K562 (cell line): Measurements from ENCODE around the gene AHI1. TPM values are rescaled to one million over a fixed set of nuclear protein-coding genes. Genes with fewer than 3 reads are reported as not detected.
A peak's percentile ranks its signal among the peaks of the same experiment; 100 is the strongest.

Source experiments
- ARHGAP35 ChIP-seq: fragments of 450-650 bp; IDR thresholded peaks from 2 replicates; pipeline ENCODE4 v1.6.1; 2018; ENCODE audit not compliant: partially characterized antibody
- ASH1L ChIP-seq: fragments of 450-650 bp; IDR thresholded peaks from 2 replicates; pipeline ENCODE4 v1.6.1; 2018; ENCODE audit warnings: borderline replicate concordance, mild to moderate bottlenecking, low read depth; ENCODE audit not compliant: partially characterized antibody
- HDAC1 ChIP-seq, 2 experiments: fragments of 450-650 bp; IDR thresholded peaks; 2 replicates each; pipeline ENCODE4 v1.6.1; 2016 to 2017; ENCODE audit warnings: inconsistent platforms in 1 of 2, mild to moderate bottlenecking in 1 of 2, moderate library complexity in 1 of 2
- HDGF ChIP-seq: fragments of 450-650 bp; IDR thresholded peaks from 2 replicates; pipeline ENCODE4 v1.6.1; 2016
- JUND ChIP-seq, 2 experiments: IDR thresholded peaks; 2 replicates in 1 of 2; 3 replicates in 1 of 2; pipeline ENCODE4 v1.6.1; 2011; ENCODE audit warnings: borderline replicate concordance in 2 of 2, low read depth in 2 of 2, low read length in 2 of 2, improper control_type of control experiment in 1 of 2, missing biosample characterization in 1 of 2, missing genetic modification characterization in 1 of 2, missing genetic modification reagents in 1 of 2
- MEF2A ChIP-seq: IDR thresholded peaks from 2 replicates; pipeline ENCODE4 v1.6.1; 2011; ENCODE audit warnings: low read depth, mild to moderate bottlenecking, low read length, moderate library complexity; ENCODE audit not compliant: control insufficient read depth
- MYNN ChIP-seq, 2 experiments: sonication (generic); formaldehyde crosslinking in 1 of 2; IDR thresholded peaks; 2 replicates each; pipeline versions ENCODE4 v1.5.0 to v1.6.1; 2016 to 2020; ENCODE audit warnings: antibody characterized with exemption in 1 of 2, missing genetic modification reagents in 1 of 2
- NR2C1 ChIP-seq, 2 experiments: fragments of 450-650 bp; IDR thresholded peaks; 2 replicates each; pipeline ENCODE4 v1.6.1; 2017; ENCODE audit warnings: mild to moderate bottlenecking in 2 of 2, antibody characterized with exemption in 1 of 2, inconsistent platforms in 1 of 2, missing compliant biosample characterization in 1 of 2, missing genetic modification characterization in 1 of 2
- PPARD ChIP-seq: fragments of 250-450 bp; sonication (Bioruptor Pico); IDR thresholded peaks from 2 replicates; pipeline ENCODE4 v1.8.0; 2022; ENCODE audit warnings: inconsistent platforms, mild to moderate bottlenecking, moderate library complexity
- PREB ChIP-seq: sonication (generic); formaldehyde crosslinking; IDR thresholded peaks from 2 replicates; pipeline ENCODE4 v1.8.1; 2023; ENCODE audit warnings: mild to moderate bottlenecking, missing genetic modification reagents
- PTBP1 ChIP-seq: fragments of 200-400 bp; formaldehyde crosslinking; IDR thresholded peaks from 2 replicates; pipeline ENCODE4 v1.6.1; 2017; ENCODE audit warnings: low read depth, low read length
- RNF2 ChIP-seq: sonication (generic); IDR thresholded peaks from 2 replicates; pipeline ENCODE4 v1.6.1; 2016
- SRSF1 ChIP-seq: fragments of 200-400 bp; formaldehyde crosslinking; IDR thresholded peaks from 2 replicates; pipeline ENCODE4 v1.6.1; 2017; ENCODE audit warnings: mild to moderate bottlenecking, low read depth, low read length, moderate library complexity
- TCF15 ChIP-seq: fragments of 250-450 bp; sonication (Bioruptor Pico); IDR thresholded peaks from 2 replicates; pipeline ENCODE4 v1.8.0; 2022; ENCODE audit warnings: moderate library complexity, mild to moderate bottlenecking, inconsistent platforms
- ZBTB9 ChIP-seq: fragments of 450-650 bp; formaldehyde crosslinking; IDR thresholded peaks from 2 replicates; pipeline ENCODE4 v1.4.0; 2020; ENCODE audit warnings: mild to moderate bottlenecking, moderate library complexity
- ZEB2 ChIP-seq: fragments of 450-650 bp; IDR thresholded peaks from 2 replicates; pipeline ENCODE4 v1.6.1; 2016
- ZNF764 ChIP-seq: fragments of 250-450 bp; sonication (Bioruptor Pico); IDR thresholded peaks from 2 replicates; pipeline ENCODE4 v1.4.0; 2020; ENCODE audit warnings: low read depth, mild to moderate bottlenecking, moderate library complexity
- ZZZ3 ChIP-seq: fragments of 450-650 bp; IDR thresholded peaks from 2 replicates; pipeline ENCODE4 v1.6.1; 2016; ENCODE audit warnings: antibody characterized with exemption, mild to moderate bottlenecking, moderate library complexity
- polyA plus RNA-seq, 8 experiments: library from polyadenylated mRNA; depleted of rRNA in 4 of 8; stranded (reverse) in 5 of 8; unstranded in 3 of 8; fragments of >200 nt; fragmentation: Nextera tagmentation in 2 of 8; fragmentation: Illumina TruSeq in 1 of 8; extraction: Ambion mirVana in 2 of 8; extraction: Trizol in 1 of 8; gene quantifications; 2 replicates each; pipeline versions ENCODE4 v1.2.1 to v1.2.3, GENCODE V29; 2011 to 2014; ENCODE audit warnings: inconsistent platforms in 1 of 8, missing spikeins in 1 of 8
- total RNA-seq, 7 experiments: library from RNA; depleted of rRNA in 6 of 7; stranded (reverse); fragments of >200 nt in 6 of 7; fragmentation: Illumina TruSeq in 2 of 7; extraction: Trizol in 2 of 7; gene quantifications; 2 replicates each; pipeline versions ENCODE4 v1.2.1 to v1.2.3, GENCODE V29; 2011 to 2021; ENCODE audit warnings: low replicate concordance in 1 of 7
- TF ChIP-seq, protein P1 (sequence below): sonication (generic); formaldehyde crosslinking; IDR thresholded peaks from 2 replicates; pipeline ENCODE4 v1.8.1; 2022; ENCODE audit warnings: missing genetic modification reagents
- TF ChIP-seq, protein P2 (sequence below): fragments of 250-450 bp; sonication (Bioruptor Pico); IDR thresholded peaks from 2 replicates; pipeline ENCODE4 v1.8.0; 2021; ENCODE audit warnings: moderate library complexity, mild to moderate bottlenecking, inconsistent platforms
- TF ChIP-seq, protein P3 (sequence below): fragments of 450-650 bp; formaldehyde crosslinking; IDR thresholded peaks from 2 replicates; pipeline ENCODE4 v1.4.0; 2022; ENCODE audit warnings: missing genetic modification characterization

The AHI1 gene
- total and polyA plus RNA-seq, 9 of the 15 experiments (the other 6 are each of a cell fraction or from before 2014, with no cell fraction given) = 24.7 to 54.9 (median 32.2) TPM

- TF ChIP-seq, protein P1, sequence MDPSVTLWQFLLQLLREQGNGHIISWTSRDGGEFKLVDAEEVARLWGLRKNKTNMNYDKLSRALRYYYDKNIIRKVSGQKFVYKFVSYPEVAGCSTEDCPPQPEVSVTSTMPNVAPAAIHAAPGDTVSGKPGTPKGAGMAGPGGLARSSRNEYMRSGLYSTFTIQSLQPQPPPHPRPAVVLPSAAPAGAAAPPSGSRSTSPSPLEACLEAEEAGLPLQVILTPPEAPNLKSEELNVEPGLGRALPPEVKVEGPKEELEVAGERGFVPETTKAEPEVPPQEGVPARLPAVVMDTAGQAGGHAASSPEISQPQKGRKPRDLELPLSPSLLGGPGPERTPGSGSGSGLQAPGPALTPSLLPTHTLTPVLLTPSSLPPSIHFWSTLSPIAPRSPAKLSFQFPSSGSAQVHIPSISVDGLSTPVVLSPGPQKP (CRISPR knock-in tag) = no peak
- TF ChIP-seq PREB (CRISPR knock-in tag) = no peak
- peak; percentile 94 for TF ChIP-seq MYNN (IDR thresholded peaks at IDR 0.05)
- TF ChIP-seq MYNN (CRISPR knock-in tag; IDR thresholded peaks at IDR 0.05) = no peak
- no peak for TF ChIP-seq PTBP1
- TF ChIP-seq, protein P2, sequence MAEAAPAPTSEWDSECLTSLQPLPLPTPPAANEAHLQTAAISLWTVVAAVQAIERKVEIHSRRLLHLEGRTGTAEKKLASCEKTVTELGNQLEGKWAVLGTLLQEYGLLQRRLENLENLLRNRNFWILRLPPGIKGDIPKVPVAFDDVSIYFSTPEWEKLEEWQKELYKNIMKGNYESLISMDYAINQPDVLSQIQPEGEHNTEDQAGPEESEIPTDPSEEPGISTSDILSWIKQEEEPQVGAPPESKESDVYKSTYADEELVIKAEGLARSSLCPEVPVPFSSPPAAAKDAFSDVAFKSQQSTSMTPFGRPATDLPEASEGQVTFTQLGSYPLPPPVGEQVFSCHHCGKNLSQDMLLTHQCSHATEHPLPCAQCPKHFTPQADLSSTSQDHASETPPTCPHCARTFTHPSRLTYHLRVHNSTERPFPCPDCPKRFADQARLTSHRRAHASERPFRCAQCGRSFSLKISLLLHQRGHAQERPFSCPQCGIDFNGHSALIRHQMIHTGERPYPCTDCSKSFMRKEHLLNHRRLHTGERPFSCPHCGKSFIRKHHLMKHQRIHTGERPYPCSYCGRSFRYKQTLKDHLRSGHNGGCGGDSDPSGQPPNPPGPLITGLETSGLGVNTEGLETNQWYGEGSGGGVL (CRISPR knock-in tag) = no peak
- TF ChIP-seq RNF2 = peak; percentile 100
- TF ChIP-seq ARHGAP35 = no peak
- peak; percentile 94 for TF ChIP-seq ZBTB9 (CRISPR knock-in tag)
- TF ChIP-seq HDGF = no peak
- TF ChIP-seq ZZZ3 = no peak
- no peak for TF ChIP-seq SRSF1
- TF ChIP-seq TCF15 (CRISPR knock-in tag) = no peak
- TF ChIP-seq ZEB2 = peak; percentile 96
- no peak for TF ChIP-seq ZNF764 (CRISPR knock-in tag)
- peak; percentile 96 to 99 for TF ChIP-seq HDAC1 (IDR thresholded peaks at IDR 0.05)
- TF ChIP-seq JUND (IDR thresholded peaks at IDR 0.05; ENCODE audit: borderline replicate concordance, low read depth, low read length) = peak; percentile 91
- peak; percentile 91; the same call in 2 of the 3 replicates for TF ChIP-seq JUND (tag; IDR thresholded peaks at IDR 0.05; ENCODE audit: borderline replicate concordance, low read depth, low read length)
- no peak for TF ChIP-seq ASH1L
- TF ChIP-seq PPARD (CRISPR knock-in tag) = no peak
- TF ChIP-seq NR2C1 (IDR thresholded peaks at IDR 0.05) = peak; percentile 70
- peak; percentile 83 for TF ChIP-seq NR2C1 (tag; IDR thresholded peaks at IDR 0.05)
- peak; percentile 61; the same call in 1 of the 2 replicates for TF ChIP-seq MEF2A
- TF ChIP-seq, protein P3, sequence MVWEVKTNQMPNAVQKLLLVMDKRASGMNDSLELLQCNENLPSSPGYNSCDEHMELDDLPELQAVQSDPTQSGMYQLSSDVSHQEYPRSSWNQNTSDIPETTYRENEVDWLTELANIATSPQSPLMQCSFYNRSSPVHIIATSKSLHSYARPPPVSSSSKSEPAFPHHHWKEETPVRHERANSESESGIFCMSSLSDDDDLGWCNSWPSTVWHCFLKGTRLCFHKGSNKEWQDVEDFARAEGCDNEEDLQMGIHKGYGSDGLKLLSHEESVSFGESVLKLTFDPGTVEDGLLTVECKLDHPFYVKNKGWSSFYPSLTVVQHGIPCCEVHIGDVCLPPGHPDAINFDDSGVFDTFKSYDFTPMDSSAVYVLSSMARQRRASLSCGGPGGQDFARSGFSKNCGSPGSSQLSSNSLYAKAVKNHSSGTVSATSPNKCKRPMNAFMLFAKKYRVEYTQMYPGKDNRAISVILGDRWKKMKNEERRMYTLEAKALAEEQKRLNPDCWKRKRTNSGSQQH (CRISPR knock-in tag) = peak; percentile 98
Observed at GRCh38 chr6:135323202-135323668, 174.3 kb downstream of the AHI1 start (continued).
